ENCODE measurements around the gene CYTH3. TPM values are rescaled to one million over a fixed set of nuclear protein-coding genes. Genes with fewer than 3 reads are reported as not detected.
A peak's percentile ranks its signal among the peaks of the same experiment; 100 is the strongest.

CYTH3 gene
- total and polyA plus RNA-seq, 12 donors: 15.9 to 27.9 (median 20.5) TPM

- no peak for TF ChIP-seq CTCF (IDR thresholded peaks at IDR 0.05)
- H3K27ac ChIP-seq: peak overlapping the region in 2 of 10 donors; percentile 22 to 25
- no peak overlapping the region for H3K4me3 ChIP-seq
- H3K27me3 ChIP-seq: no peaks in the 10 kb centered on the region
- peaks cover 0 to 55% (median 32%) of the 10 kb centered on the region in 9 donors for H3K4me1 ChIP-seq
- intact Hi-C loops (cut with DNase I): no loop called here
- WGBS, 2 donors: 15 to 33% methylated on average over 6 of the region's 6 CpGs
- ATAC-seq (peak in 3 of 8 donors; percentile 37 to 45 (median 39)), DNase-seq (no peak)
- H3K36me3 ChIP-seq: no peaks in the 10 kb centered on the region
- H3K9me3 ChIP-seq: no peaks in the 10 kb centered on the region
Measured at GRCh38 chr7:6209340-6209739, 63.1 kb downstream of the CYTH3 start.

GRCh38 chr7:6208573-6209328 is 63.7 kb downstream of the CYTH3 start:
- WGBS, 2 donors: 93 to 94% methylated on average over 5 of the region's 5 CpGs
- intact Hi-C loops (cut with DNase I): no loop called here
- ATAC-seq (no peak), DNase-seq (no peak)
- Histone ChIP-seq H3K4me3 (no peak overlapping the region), H3K9me3 (no peaks in the 10 kb centered on the region), H3K36me3 (no peaks in the 10 kb centered on the region), H3K27me3 (no peaks in the 10 kb centered on the region), H3K4me1 (peaks cover 0 to 60% (median 32%) of the 10 kb centered on the region in 9 donors), H3K27ac (peak overlapping the region in 2 of 10 donors; percentile 22 to 25)
- no peak for TF ChIP-seq CTCF (IDR thresholded peaks at IDR 0.05)

GRCh38 chr7:6205971-6206660 is 66.3 kb downstream of the CYTH3 start:
- Histone ChIP-seq H3K36me3 (no peaks in the 10 kb centered on the region), H3K4me3 (no peak overlapping the region), H3K27ac (peak overlapping the region in 2 of 10 donors; percentile 6 to 16), H3K9me3 (no peaks in the 10 kb centered on the region), H3K4me1 (peaks cover 1 to 73% (median 41%) of the 10 kb centered on the region in 9 donors), H3K27me3 (no peaks in the 10 kb centered on the region)
- 66 to 72% methylated on average over 3 of the region's 3 CpGs for WGBS, 2 donors
- peak in 1 of 8 donors; percentile 5 for ATAC-seq
- intact Hi-C loops (cut with DNase I): no loop called here
- no peak for TF ChIP-seq CTCF (IDR thresholded peaks at IDR 0.05)
- no peak for DNase-seq

GRCh38 chr7:6203381-6203780 is 69.0 kb downstream of the CYTH3 start:
- DNase-seq: no peak
- ATAC-seq: no peak
- no peak for TF ChIP-seq CTCF (IDR thresholded peaks at IDR 0.05)
- Histone ChIP-seq H3K27ac (no peak overlapping the region), H3K4me1 (peaks cover 4 to 76% (median 41%) of the 10 kb centered on the region in 9 donors), H3K9me3 (no peaks in the 10 kb centered on the region), H3K27me3 (no peaks in the 10 kb centered on the region), H3K36me3 (no peaks in the 10 kb centered on the region), H3K4me3 (no peak overlapping the region)
- WGBS, 2 donors: 88 to 91% methylated on average over 5 of the region's 5 CpGs
- intact Hi-C loops (cut with DNase I): loop anchor here in 1 of 10 donors (5.0 kb wide), 1 partner anchor 36 kb away; no protein-coding TSS in a partner anchor

All from heart right ventricle (tissue), 16 donors.